H1 (cell line): ENCODE results near the gene ACAP3. TPM values are rescaled to one million over a fixed set of nuclear protein-coding genes. Genes with fewer than 3 reads are reported as not detected.

Source experiments
- CTCF ChIA-PET: fragments of 300-600 bp; sonication (Branson Sonifier 250); formaldehyde crosslinking; loops from one replicate; lab custom pipeline; 2021; ENCODE audit not compliant: partially characterized antibody; lab: Charles Lee
- POLR2A ChIA-PET: fragments of 300-600 bp; sonication (Branson Sonifier 250); formaldehyde crosslinking; loops from one replicate; lab custom pipeline; 2021; ENCODE audit warnings: inconsistent platforms; ENCODE audit not compliant: partially characterized antibody; lab: Charles Lee
- DNase-seq, 2 experiments: peaks; one replicate each; pipeline versions ENCODE4 v3.0.0 to v3.0.0-alpha.2; 2010 to 2022; ENCODE audit warnings: low spot score in 2 of 2, low read depth in 1 of 2, mixed read lengths in 1 of 2
- FAIRE-seq: peaks from 2 replicates; lab custom pipeline; 2011; peaks lifted over from hg19 to GRCh38; lab: Jason Lieb, UNC
- H2AFZ ChIP-seq: 2 replicates; pipeline ENCODE4 v1.8.1; 2012; ENCODE audit warnings: low read length, inconsistent platforms
- H2AK5ac ChIP-seq: 2 replicates; pipeline ENCODE4 v1.6.1; 2013; ENCODE audit warnings: low read depth, low read length
- H2BK120ac ChIP-seq: replicated peaks from 2 replicates; pipeline ENCODE3; 2013; ENCODE audit warnings: low read depth, low read length, inconsistent platforms
- H2BK12ac ChIP-seq: 2 replicates; pipeline ENCODE4 v1.6.1; 2013; ENCODE audit warnings: low read depth, low read length
- H2BK15ac ChIP-seq: 2 replicates; pipeline ENCODE4 v1.6.1; 2013; ENCODE audit warnings: low read length
- H2BK20ac ChIP-seq: 2 replicates; pipeline ENCODE4 v1.6.1; 2013; ENCODE audit warnings: low read length
- H2BK5ac ChIP-seq: 2 replicates; pipeline ENCODE4 v1.6.1; 2013; ENCODE audit warnings: low read depth, low read length
- H3K14ac ChIP-seq: 2 replicates; pipeline ENCODE4 v1.6.1; 2013; ENCODE audit warnings: inconsistent platforms; ENCODE audit not compliant: insufficient read length
- H3K18ac ChIP-seq: 2 replicates; pipeline ENCODE4 v1.6.1; 2013; ENCODE audit warnings: low read length; ENCODE audit errors: extremely low read depth
- H3K23ac ChIP-seq: 2 replicates; pipeline ENCODE4 v1.6.1; 2013; ENCODE audit warnings: inconsistent platforms; ENCODE audit not compliant: insufficient read length
- H3K23me2 ChIP-seq: 2 replicates; pipeline ENCODE4 v1.6.1; 2013; ENCODE audit warnings: low read depth, low read length
- H3K27ac ChIP-seq: 2 replicates; pipeline ENCODE4 v1.6.1; 2011; ENCODE audit warnings: low read depth, low read length, inconsistent platforms
- H3K27me3 ChIP-seq, 4 experiments: replicated peaks in 1 of 4; 1 replicate in 1 of 4; 2 replicates in 3 of 4; pipeline versions ENCODE4 v1.6.1 to v1.8.1; 2011 to 2013; ENCODE audit warnings: low read length in 3 of 4, mild to moderate bottlenecking in 3 of 4, inconsistent platforms in 2 of 4, mixed read lengths in 2 of 4, moderate library complexity in 1 of 4; ENCODE audit not compliant: control insufficient read depth in 3 of 4, insufficient read depth in 3 of 4; ENCODE audit errors: extremely low read depth in 1 of 4
- H3K36me3 ChIP-seq, 4 experiments: 2 replicates each; pipeline versions ENCODE4 v1.6.1 to v1.8.1; 2011 to 2013; ENCODE audit warnings: mild to moderate bottlenecking in 4 of 4, low read length in 3 of 4, moderate library complexity in 2 of 4, control low read depth in 1 of 4, inconsistent platforms in 1 of 4; ENCODE audit not compliant: insufficient read depth in 4 of 4, control insufficient read depth in 2 of 4
- H3K4ac ChIP-seq: replicated peaks from 2 replicates; pipeline ENCODE3; 2013; ENCODE audit warnings: low read length, low read depth, mixed read lengths, inconsistent platforms; ENCODE audit not compliant: insufficient read length
- H3K4me1 ChIP-seq, 4 experiments: replicated peaks in 1 of 4; 1 replicate in 1 of 4; 2 replicates in 3 of 4; pipeline versions ENCODE4 v1.6.1 to v1.8.1; 2011 to 2013; ENCODE audit warnings: low read length in 3 of 4, inconsistent platforms in 2 of 4, mixed read lengths in 1 of 4; ENCODE audit not compliant: insufficient read depth in 4 of 4, control insufficient read depth in 3 of 4
- H3K4me2 ChIP-seq, 2 experiments: 2 replicates each; pipeline versions ENCODE4 v1.6.1 to v1.8.1; 2011 to 2013; ENCODE audit warnings: low read depth in 2 of 2, low read length in 2 of 2, control low read depth in 1 of 2, inconsistent platforms in 1 of 2, mild to moderate bottlenecking in 1 of 2; ENCODE audit not compliant: insufficient read depth in 1 of 2
- H3K4me3 ChIP-seq, 4 experiments: fragments of 200-600, 300-600 bp in 1 of 4; sonication (generic), shearing (Covaris generic), sonication (Bioruptor Twin) in 1 of 4; 2 replicates each; pipeline versions ENCODE4 v1.5.1 to v1.8.1; 2011 to 2016; ENCODE audit warnings: low read length in 4 of 4, low read depth in 3 of 4, control low read depth in 2 of 4, inconsistent platforms in 2 of 4, mild to moderate bottlenecking in 2 of 4, mixed read lengths in 1 of 4, moderate library complexity in 1 of 4; ENCODE audit not compliant: insufficient read depth in 2 of 4; ENCODE audit errors: extremely low read depth in 1 of 4
- H3K56ac ChIP-seq: replicated peaks from 2 replicates; pipeline ENCODE3; 2013; ENCODE audit warnings: low read depth, mild to moderate bottlenecking, mixed read lengths, low read length, inconsistent platforms; ENCODE audit not compliant: insufficient read length
- H3K79me1 ChIP-seq: 2 replicates; pipeline ENCODE4 v1.6.1; 2013; ENCODE audit warnings: low read depth, low read length, control low read depth
- H3K79me2 ChIP-seq, 2 experiments: 2 replicates each; pipeline versions ENCODE4 v1.6.1 to v1.8.1; 2012 to 2013; ENCODE audit warnings: low read length in 2 of 2, mild to moderate bottlenecking in 2 of 2, inconsistent platforms in 1 of 2; ENCODE audit not compliant: insufficient read depth in 2 of 2, control insufficient read depth in 1 of 2
- H3K9ac ChIP-seq, 4 experiments: replicated peaks in 1 of 4; 1 replicate in 1 of 4; 2 replicates in 3 of 4; pipeline versions ENCODE4 v1.6.1 to v1.8.1; 2011 to 2013; ENCODE audit warnings: low read depth in 3 of 4, low read length in 3 of 4, control low read depth in 2 of 4, mild to moderate bottlenecking in 2 of 4, moderate library complexity in 2 of 4, inconsistent platforms in 1 of 4; ENCODE audit errors: extremely low read depth in 1 of 4
- H3K9me3 ChIP-seq, 2 experiments: 2 replicates each; pipeline versions ENCODE4 v1.6.1 to v1.8.1; 2012 to 2013; ENCODE audit warnings: mild to moderate bottlenecking in 2 of 2, moderate library complexity in 2 of 2, control low read depth in 1 of 2, inconsistent platforms in 1 of 2, low read depth in 1 of 2, low read length in 1 of 2, mixed read lengths in 1 of 2; ENCODE audit not compliant: insufficient read depth in 2 of 2
- H4K20me1 ChIP-seq, 2 experiments: replicated peaks in 1 of 2; 2 replicates each; pipeline versions ENCODE3 to v1.8.1; 2011 to 2013; ENCODE audit warnings: inconsistent platforms in 2 of 2, low read length in 2 of 2, mild to moderate bottlenecking in 1 of 2; ENCODE audit not compliant: insufficient read depth in 2 of 2, control insufficient read depth in 1 of 2
- H4K5ac ChIP-seq: 2 replicates; pipeline ENCODE4 v1.6.1; 2013; ENCODE audit warnings: low read length, low read depth, mixed read lengths, inconsistent platforms; ENCODE audit not compliant: insufficient read length
- H4K8ac ChIP-seq: 2 replicates; pipeline ENCODE4 v1.8.0; 2013; ENCODE audit warnings: mild to moderate bottlenecking, moderate library complexity, low read length, inconsistent platforms; ENCODE audit not compliant: insufficient read depth; ENCODE audit errors: extremely low read depth
- H4K91ac ChIP-seq: replicated peaks from 2 replicates; pipeline ENCODE3; 2013; ENCODE audit warnings: low read length, mixed read lengths, inconsistent platforms; ENCODE audit not compliant: insufficient read length
- CHD1 ChIP-seq: IDR thresholded peaks from 2 replicates; pipeline ENCODE4 v1.6.1; 2012; ENCODE audit warnings: low read depth, low read length, improper control_type of control experiment
- EP300 ChIP-seq, 2 experiments: IDR thresholded peaks; 1 replicate in 1 of 2; 2 replicates in 1 of 2; pipeline ENCODE4 v1.6.1; 2011 to 2012; ENCODE audit warnings: low read depth in 2 of 2, low read length in 2 of 2, mild to moderate bottlenecking in 2 of 2, borderline replicate concordance in 1 of 2, inconsistent platforms in 1 of 2, moderate library complexity in 1 of 2
- EZH2 ChIP-seq: fragments of 200-600 bp; sonication (generic); IDR thresholded peaks from 2 replicates; pipeline ENCODE4 v1.7.1; 2012; ENCODE audit warnings: low read depth, mild to moderate bottlenecking, moderate library complexity, low read length, inconsistent platforms; ENCODE audit not compliant: severe bottlenecking
- MAFK ChIP-seq: IDR thresholded peaks from 2 replicates; pipeline ENCODE4 v1.6.1; 2012; ENCODE audit warnings: low read depth, mild to moderate bottlenecking, improper control_type of control experiment, low read length
- RNF2 ChIP-seq: fragments of 200-900, 300-1000 bp; sonication (generic); IDR thresholded peaks from 2 replicates; pipeline ENCODE4 v1.7.1; 2016; ENCODE audit warnings: borderline replicate concordance, low read depth, mild to moderate bottlenecking, antibody characterized with exemption, low read length; ENCODE audit not compliant: poor library complexity, severe bottlenecking; ENCODE audit errors: missing control alignments
- RXRA ChIP-seq: IDR thresholded peaks from 2 replicates; pipeline ENCODE4 v1.6.1; 2011; ENCODE audit warnings: low read depth, mild to moderate bottlenecking, low read length, moderate library complexity; ENCODE audit not compliant: insufficient read depth
- TAF1 ChIP-seq: IDR thresholded peaks from 2 replicates; pipeline ENCODE4 v1.6.1; 2011; ENCODE audit warnings: mild to moderate bottlenecking, low read depth, low read length
- WGBS, 2 experiments: shearing (Covaris generic) in 1 of 2; methylation state at CpG; one replicate each; pipeline versions ENCODE4 v1.1.6 to v1.1.7; 2013 to 2015; ENCODE audit warnings: low lambda C conversion rate in 2 of 2, mixed read lengths in 2 of 2, inconsistent platforms in 1 of 2, low coverage in 1 of 2, missing lambda C conversion rate in 1 of 2; ENCODE audit not compliant: insufficient replicate concordance in 2 of 2, insufficient coverage in 1 of 2, insufficient read length in 1 of 2; ENCODE audit errors: extremely low coverage in 1 of 2, missing lambda C conversion rate in 1 of 2; 5-methylcytosine and 5-hydroxymethylcytosine counted together
- polyA plus RNA-seq, 7 experiments: library from polyadenylated mRNA; depleted of rRNA in 3 of 7; stranded (reverse) in 5 of 7; unstranded in 2 of 7; fragments of >200 nt in 5 of 7; fragments of 200-250 nt in 2 of 7; gene quantifications; 1 replicate in 5 of 7; 2 replicates in 1 of 7; 4 replicates in 1 of 7; pipeline versions ENCODE4 v1.2.1 to v1.2.3, GENCODE V29; 2011 to 2013; ENCODE audit warnings: missing spikeins in 2 of 7, mixed read lengths in 2 of 7
- total RNA-seq: library from RNA; stranded (reverse); fragmentation: NEBNext Ultra II Directional; extraction: Animal tissue kit (Norgen Biotek cat#: 25700); gene quantifications from 2 replicates; pipeline ENCODE4 v1.2.1, GENCODE V29; 2021

ACAP3 gene
- total and polyA plus RNA-seq, 2 of the 8 experiments (the other 6 are each of a cell fraction or from before 2014, with no cell fraction given), result 14.8 to 28.3 TPM

GRCh38 chr1:1318777-1319645 lies 11.3 kb upstream of the ACAP3 start:
- Histone ChIP-seq H3K4me3 (no peak overlapping the region), H2AK5ac (no peak overlapping the region), H2BK12ac (no peak overlapping the region), H2AFZ (no peak overlapping the region), H3K14ac (no peak overlapping the region), H3K9ac (no peak overlapping the region), H3K23me2 (no peaks in the 10 kb centered on the region), H3K4ac (no peak overlapping the region), H2BK5ac (no peak overlapping the region), H3K79me2 (peaks cover 9 to 46% of the 10 kb centered on the region in 2 experiments; a peak in 3 of 4 replicates), H3K56ac (no peak overlapping the region), H3K27me3 (no peaks in the 10 kb centered on the region), H2BK15ac (no peak overlapping the region), H4K5ac (no peak overlapping the region), H3K36me3 (peaks cover 3 to 26% (median 13%) of the 10 kb centered on the region in 4 experiments; a peak in 7 of 8 replicates), H3K4me1 (peaks cover 0 to 16% (median 4%) of the 10 kb centered on the region in 4 experiments; a peak in 6 of 7 replicates), H4K8ac (no peak overlapping the region), H4K91ac (no peak overlapping the region), H2BK20ac (no peak overlapping the region), H3K18ac (no peak overlapping the region), H3K23ac (no peak overlapping the region), H2BK120ac (no peak overlapping the region), H3K27ac (no peak overlapping the region), H3K9me3 (no peaks in the 10 kb centered on the region), H3K4me2 (no peak overlapping the region), H3K79me1 (peaks cover 35% of the 10 kb centered on the region), H4K20me1 (peaks cover 25 to 40% of the 10 kb centered on the region in 2 experiments)
- TF ChIP-seq RXRA, result no peak
- no peak for TF ChIP-seq CHD1
- no peak for TF ChIP-seq TAF1
- TF ChIP-seq MAFK, result no peak
- no peak for TF ChIP-seq EZH2
- no peak for TF ChIP-seq RNF2
- no peak for TF ChIP-seq EP300 (IDR thresholded peaks at IDR 0.05; ENCODE audit: borderline replicate concordance in 1 of 2, low read depth in 2 of 2, low read length in 2 of 2)
- ChIA-PET POLR2A (interaction anchor here (1.0 to 10.1 kb wide), 8 partner anchors 8 to 33 kb away, joined by 3 to 134 read pairs (median 6); partner anchors contain the start of gene TAS1R3), CTCF (interaction anchor here (0.6 kb wide), 1 partner anchor 28 kb away, joined by 3 read pairs; no protein-coding TSS in a partner anchor)
- DNase-seq (no peak), FAIRE-seq (no peak)
- WGBS, 2 experiments, result 92% methylated on average over 31 of the region's 36 CpGs; no CpG with 5 or more reads in 1 of the 2 experiments
